Adipose tissue (tissue), 3 donors: ENCODE results near the gene TFDP1. TPM values are rescaled to one million over a fixed set of nuclear protein-coding genes. Genes with fewer than 3 reads are reported as not detected.

Experiments
- H3K27ac ChIP-seq: one replicate; pipeline ENCODE4 v1.5.1; 2013; ENCODE audit warnings: low read depth, low read length
- WGBS, 3 donors: extraction: QIAGEN DNeasy Blood & Tissue Kit; methylation state at CpG; one replicate each; pipeline ENCODE4 v1.1.7; 2013; 5-methylcytosine and 5-hydroxymethylcytosine counted together
- polyA plus RNA-seq, 3 donors: library from polyadenylated mRNA; stranded (reverse); fragments of 200-250 nt; gene quantifications; one replicate each; pipeline ENCODE4 v1.2.3, GENCODE V29; 2013
- donor health status: healthy with polysubstance abuse.
- donor health status: Bipolar disorder and iron deficiency.
- donor health status: healthy.

The TFDP1 gene, protein sequence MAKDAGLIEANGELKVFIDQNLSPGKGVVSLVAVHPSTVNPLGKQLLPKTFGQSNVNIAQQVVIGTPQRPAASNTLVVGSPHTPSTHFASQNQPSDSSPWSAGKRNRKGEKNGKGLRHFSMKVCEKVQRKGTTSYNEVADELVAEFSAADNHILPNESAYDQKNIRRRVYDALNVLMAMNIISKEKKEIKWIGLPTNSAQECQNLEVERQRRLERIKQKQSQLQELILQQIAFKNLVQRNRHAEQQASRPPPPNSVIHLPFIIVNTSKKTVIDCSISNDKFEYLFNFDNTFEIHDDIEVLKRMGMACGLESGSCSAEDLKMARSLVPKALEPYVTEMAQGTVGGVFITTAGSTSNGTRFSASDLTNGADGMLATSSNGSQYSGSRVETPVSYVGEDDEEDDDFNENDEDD
- 10 to 100 TPM; 10.5 to 64.2 (median 33.2) TPM for polyA plus RNA-seq

DNA sequence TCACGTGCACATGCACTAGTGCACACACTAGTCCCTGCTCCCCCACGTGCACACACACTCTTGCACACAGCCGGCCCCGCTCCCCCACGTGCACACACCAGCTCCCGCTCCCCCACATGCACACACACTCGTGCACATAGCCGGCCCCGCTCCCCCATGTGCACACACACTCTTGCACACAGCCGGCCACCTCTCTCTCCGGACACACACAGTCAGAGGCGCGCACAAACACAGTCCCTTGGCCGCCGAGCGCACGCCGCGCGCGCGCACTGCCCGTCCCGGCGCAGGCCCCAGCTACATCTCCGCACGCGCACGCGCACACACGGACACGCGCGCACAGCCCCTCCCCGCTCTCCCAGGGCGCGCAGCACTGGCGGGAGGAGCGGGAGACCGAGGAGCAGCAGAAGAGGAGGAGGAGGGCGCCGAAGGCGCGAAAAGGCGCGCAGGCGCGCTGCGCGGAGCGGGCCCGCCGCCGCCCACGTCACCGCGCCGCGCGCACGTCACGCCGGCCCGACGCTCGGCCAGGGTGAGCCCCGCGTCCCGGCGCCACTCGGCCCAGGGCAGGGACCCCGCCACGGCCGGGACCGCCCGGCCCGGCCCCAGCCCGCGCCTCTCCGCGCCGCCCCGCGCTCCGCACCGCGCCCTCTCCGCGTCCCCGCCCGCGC, at the start of gene TFDP1:
Gene TFDP1, plus strand, starts transcription at position 549 of the 665 bp plus-strand sequence. CDS start 1,085 bp downstream, outside the sequence.
- H3K27ac ChIP-seq, result no peak within 1 kb of the TSS
- WGBS, 3 donors, result 2 to 11% (median 2%) methylated on average over 26 to 77 of the region's 92 CpGs

DNA sequence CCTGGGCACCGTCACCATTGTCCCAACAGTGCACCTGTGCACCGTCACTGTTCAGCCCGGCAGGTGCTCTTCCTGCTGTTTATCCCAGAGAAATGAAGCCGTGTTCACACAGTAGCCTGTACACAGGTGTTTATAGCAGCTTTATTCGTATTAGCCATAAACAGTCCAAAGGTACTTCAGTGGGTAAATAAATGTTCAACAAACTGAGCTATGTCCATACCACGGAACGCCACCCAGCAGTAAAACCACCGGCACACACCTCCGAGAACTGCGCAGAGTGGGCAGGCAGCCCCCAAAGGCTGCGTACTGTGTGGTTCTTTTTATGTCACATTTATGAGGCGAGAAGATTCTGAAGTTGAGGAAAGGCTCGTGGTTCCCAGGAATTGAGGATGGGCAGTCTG, 49.2 kb upstream of the TFDP1 start:
- no peak overlapping the region for H3K27ac ChIP-seq
- 91 to 94% (median 92%) methylated on average over 13 of the region's 13 CpGs for WGBS, 3 donors

GRCh38 chr13:113536461-113537110, 48.0 kb upstream of the TFDP1 start:
- no peak overlapping the region for H3K27ac ChIP-seq
- 92 to 94% (median 94%) methylated on average over 18 of the region's 18 CpGs for WGBS, 3 donors

DNA sequence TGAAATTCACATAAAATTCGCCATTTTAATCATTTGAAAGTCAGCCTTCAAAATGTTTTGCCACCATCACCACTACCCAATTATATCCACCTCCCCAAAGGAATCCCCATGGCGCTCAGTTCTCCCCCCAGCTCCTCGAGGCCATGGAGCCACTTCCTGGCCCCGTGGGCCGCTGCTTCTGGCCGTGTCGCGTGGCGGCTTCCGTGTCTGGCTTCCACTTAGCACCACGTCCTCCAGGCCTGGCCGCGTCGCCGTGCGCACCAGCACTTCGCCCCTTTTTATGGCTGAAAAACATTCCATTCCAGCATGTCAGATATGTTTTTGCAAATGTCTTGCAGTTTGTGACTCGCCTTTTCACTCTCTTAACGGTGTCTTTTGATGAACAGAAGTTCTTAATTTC, 47.3 kb upstream of the TFDP1 start:
- 92 to 95% (median 93%) methylated on average over 19 of the region's 19 CpGs for WGBS, 3 donors

GRCh38 chr13:113537909-113538688, 46.5 kb upstream of the TFDP1 start:
- WGBS, 3 donors, result 88 to 95% (median 93%) methylated on average over 21 of the region's 21 CpGs
- no peak overlapping the region for H3K27ac ChIP-seq

More for the DNA sequence above, 47.3 kb upstream of the TFDP1 start:
- no peak overlapping the region for H3K27ac ChIP-seq

- WGBS, 3 donors, result 92 to 96% (median 94%) methylated on average over 28 of the region's 28 CpGs
- H3K27ac ChIP-seq, result no peak overlapping the region
These were observed 45.9 kb upstream of the TFDP1 start for GRCh38 chr13:113538689-113539058.

DNA sequence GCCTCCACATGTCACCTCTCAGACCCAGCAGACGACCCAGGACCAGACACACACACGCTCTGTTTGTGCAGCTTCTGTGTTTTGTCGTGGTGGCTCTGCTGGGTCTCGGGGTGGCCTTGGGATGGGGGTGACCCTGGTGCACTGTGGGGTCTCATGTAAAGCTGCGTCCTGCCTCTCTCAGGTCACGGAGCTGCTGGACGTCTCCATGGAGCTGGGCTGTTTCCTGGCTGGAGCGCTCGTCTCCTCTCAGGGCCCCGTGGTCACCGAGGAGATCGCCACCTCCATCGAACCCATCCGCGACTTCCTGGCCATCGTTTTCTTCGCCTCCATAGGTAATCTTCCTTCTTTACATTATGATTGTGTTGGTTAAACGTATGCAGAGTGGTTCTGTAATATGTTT, 45.4 kb upstream of the TFDP1 start:
- 92 to 96% (median 93%) methylated on average over 18 of the region's 18 CpGs for WGBS, 3 donors

DNA sequence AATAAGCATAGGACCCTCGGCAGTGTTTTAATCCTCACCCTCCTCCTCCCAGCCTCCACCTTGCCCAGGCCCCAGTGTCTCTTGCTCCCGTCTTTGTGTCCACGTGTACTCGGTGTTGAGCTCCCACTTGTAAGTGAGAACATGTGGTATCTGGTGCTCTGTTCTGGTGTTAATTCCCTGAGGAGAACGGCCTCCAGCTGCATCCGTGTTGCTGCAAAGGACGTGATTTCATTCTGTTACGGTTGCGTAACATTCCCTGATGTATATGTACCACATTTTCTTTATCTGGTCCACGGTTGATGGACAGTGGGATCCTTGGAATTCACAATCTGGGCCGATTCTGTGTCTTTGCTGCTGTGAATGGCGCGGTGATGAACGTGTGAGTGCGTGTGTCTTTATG, 44.7 kb upstream of the TFDP1 start:
- WGBS, 3 donors, result 81 to 92% (median 88%) methylated on average over 15 of the region's 15 CpGs
- no peak overlapping the region for H3K27ac ChIP-seq

More for the DNA sequence above, 45.4 kb upstream of the TFDP1 start:
- H3K27ac ChIP-seq, result no peak overlapping the region

GRCh38 chr13:113540523-113540922, 44.0 kb upstream of the TFDP1 start:
- H3K27ac ChIP-seq, result no peak overlapping the region
- 87 to 98% (median 88%) methylated on average over 10 of the region's 10 CpGs for WGBS, 3 donors

- no peak overlapping the region for H3K27ac ChIP-seq
- WGBS, 3 donors, result 84 to 91% (median 85%) methylated on average over 13 to 21 of the region's 21 CpGs
These were observed 41.7 kb upstream of the TFDP1 start for GRCh38 chr13:113542751-113543424.

GRCh38 chr13:113544071-113544891, 40.3 kb upstream of the TFDP1 start:
- 79 to 97% (median 93%) methylated on average over 37 of the region's 37 CpGs for WGBS, 3 donors
- no peak overlapping the region for H3K27ac ChIP-seq

GRCh38 chr13:113544896-113545295, 39.7 kb upstream of the TFDP1 start:
- WGBS, 3 donors, result 95 to 97% (median 96%) methylated on average over 10 of the region's 10 CpGs
- no peak overlapping the region for H3K27ac ChIP-seq

- WGBS, 3 donors, result 48 to 67% (median 54%) methylated on average over 5 of the region's 5 CpGs
- no peak overlapping the region for H3K27ac ChIP-seq
These were observed 39.1 kb upstream of the TFDP1 start for GRCh38 chr13:113545455-113545930.

DNA sequence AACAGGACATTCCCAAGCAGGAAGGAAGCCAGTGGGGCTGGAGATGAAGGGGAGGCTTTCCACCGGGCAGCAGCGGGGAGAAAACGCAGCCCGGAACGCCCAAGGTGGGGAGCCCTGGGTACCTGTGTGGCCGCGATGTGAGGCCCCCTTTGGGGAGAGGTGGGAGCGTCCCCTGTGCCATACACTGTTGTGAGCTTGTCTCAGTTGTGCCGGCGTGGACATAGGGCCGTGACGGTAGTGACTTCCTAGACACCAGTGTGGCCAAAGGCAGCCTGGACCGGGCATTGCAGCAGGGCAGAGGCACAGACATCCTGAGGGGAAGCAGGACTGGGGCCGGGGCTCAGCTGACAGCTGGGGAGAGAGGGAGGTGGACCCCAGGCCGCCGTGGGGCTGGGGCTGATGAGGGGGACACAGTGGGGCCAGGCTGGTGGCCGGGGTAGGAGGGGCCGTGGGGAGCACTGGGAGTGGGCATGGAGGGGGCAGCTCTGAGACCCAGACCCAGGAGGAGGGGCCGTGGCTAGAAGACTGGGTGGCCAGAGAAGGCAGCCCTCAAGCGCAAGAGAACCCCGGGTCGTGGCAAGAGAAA, 38.5 kb upstream of the TFDP1 start:
- 50 to 83% (median 67%) methylated on average over 19 to 22 of the region's 22 CpGs for WGBS, 3 donors
- no peak overlapping the region for H3K27ac ChIP-seq

GRCh38 chr13:113546571-113547237, 37.8 kb upstream of the TFDP1 start:
- H3K27ac ChIP-seq, result no peak overlapping the region
- 60 to 73% (median 66%) methylated on average over 19 of the region's 19 CpGs for WGBS, 3 donors
